Astrocyte (in vitro differentiated cells and primary cell): Measurements from ENCODE around the gene SLA2.

Experiments
- EZH2 ChIP-seq: IDR thresholded peaks from 2 replicates; pipeline ENCODE4 v1.6.1; 2012; ENCODE audit warnings: mild to moderate bottlenecking, low read length, inconsistent platforms; ENCODE audit not compliant: insufficient read depth
- TF ChIP-seq, protein P1 (sequence below): IDR thresholded peaks from 2 replicates; pipeline ENCODE4 v1.5.1; 2011; ENCODE audit warnings: low read depth, mild to moderate bottlenecking, inconsistent platforms, low read length, moderate library complexity; ENCODE audit not compliant: insufficient read depth

DNA sequence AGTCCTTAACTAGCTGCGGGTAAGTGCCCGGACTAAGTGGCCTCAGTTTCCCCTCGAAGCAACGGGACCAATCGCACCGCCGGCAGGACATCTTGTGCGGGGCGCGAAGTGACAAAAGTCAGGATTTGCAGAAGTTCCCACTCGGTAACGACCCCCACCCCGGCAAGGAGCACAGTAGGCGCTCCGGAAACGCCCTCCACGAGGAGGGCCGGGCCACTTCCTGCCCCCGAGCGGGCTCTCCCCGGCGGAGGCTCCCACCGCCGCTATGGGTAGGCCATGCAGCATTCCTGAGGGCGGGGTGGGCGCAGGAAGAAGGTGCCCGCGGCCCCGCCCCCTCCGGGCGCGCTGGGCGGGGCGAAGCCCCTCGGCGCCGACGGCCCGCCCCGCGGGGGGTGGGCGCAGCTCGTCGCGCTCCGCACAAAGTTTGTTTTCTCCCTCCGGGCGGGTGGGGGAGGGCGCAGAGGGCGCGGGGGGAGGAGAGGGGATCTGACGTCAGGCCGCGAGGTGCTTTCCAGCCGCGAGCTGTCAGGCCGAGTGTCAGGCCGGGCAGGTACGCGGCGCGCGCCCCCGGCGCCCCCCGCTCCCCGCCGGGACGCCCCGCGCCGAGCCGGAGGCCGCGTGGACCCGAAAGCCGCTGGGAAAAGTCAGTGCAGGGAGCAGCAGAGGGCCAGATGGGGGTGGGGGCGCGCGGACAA lies 72.7 kb downstream of the SLA2 start, which contains the start of gene TGIF2:
- TF ChIP-seq, protein P1, sequence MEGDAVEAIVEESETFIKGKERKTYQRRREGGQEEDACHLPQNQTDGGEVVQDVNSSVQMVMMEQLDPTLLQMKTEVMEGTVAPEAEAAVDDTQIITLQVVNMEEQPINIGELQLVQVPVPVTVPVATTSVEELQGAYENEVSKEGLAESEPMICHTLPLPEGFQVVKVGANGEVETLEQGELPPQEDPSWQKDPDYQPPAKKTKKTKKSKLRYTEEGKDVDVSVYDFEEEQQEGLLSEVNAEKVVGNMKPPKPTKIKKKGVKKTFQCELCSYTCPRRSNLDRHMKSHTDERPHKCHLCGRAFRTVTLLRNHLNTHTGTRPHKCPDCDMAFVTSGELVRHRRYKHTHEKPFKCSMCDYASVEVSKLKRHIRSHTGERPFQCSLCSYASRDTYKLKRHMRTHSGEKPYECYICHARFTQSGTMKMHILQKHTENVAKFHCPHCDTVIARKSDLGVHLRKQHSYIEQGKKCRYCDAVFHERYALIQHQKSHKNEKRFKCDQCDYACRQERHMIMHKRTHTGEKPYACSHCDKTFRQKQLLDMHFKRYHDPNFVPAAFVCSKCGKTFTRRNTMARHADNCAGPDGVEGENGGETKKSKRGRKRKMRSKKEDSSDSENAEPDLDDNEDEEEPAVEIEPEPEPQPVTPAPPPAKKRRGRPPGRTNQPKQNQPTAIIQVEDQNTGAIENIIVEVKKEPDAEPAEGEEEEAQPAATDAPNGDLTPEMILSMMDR: no peak
- no peak for TF ChIP-seq EZH2
